GM06990 (cell line): Measurements from ENCODE around the gene APPBP2.

Experiments used
- DNase-seq: peaks from one replicate; pipeline ENCODE4 v3.0.0-alpha.2; 2011; ENCODE audit not compliant: insufficient read length; ENCODE audit errors: extremely low read depth
- H3K27me3 ChIP-seq: replicated peaks from 2 replicates; pipeline ENCODE4 v1.6.0; 2011; ENCODE audit warnings: low read length; ENCODE audit not compliant: control insufficient read depth, insufficient read depth
- H3K36me3 ChIP-seq: 2 replicates; pipeline ENCODE4 v1.5.1; 2011; ENCODE audit warnings: low read length; ENCODE audit not compliant: control insufficient read depth, insufficient read depth
- H3K4me3 ChIP-seq: replicated peaks from 2 replicates; pipeline ENCODE4 v1.5.1; 2011; ENCODE audit warnings: low read depth, mild to moderate bottlenecking, control low read depth, low read length
- CTCF ChIP-seq: IDR thresholded peaks from 2 replicates; pipeline ENCODE4 v1.5.1; 2011; ENCODE audit warnings: low read length, control low read depth, mild to moderate bottlenecking, inconsistent platforms; ENCODE audit not compliant: insufficient read depth, poor library complexity, severe bottlenecking

APPBP2 gene

GRCh38 chr17:60562421-60562820 is 36.4 kb upstream of the APPBP2 start:
- no peak for DNase-seq
- Histone ChIP-seq H3K4me3 (no peak overlapping the region), H3K36me3 (no peaks in the 10 kb centered on the region), H3K27me3 (no peaks in the 10 kb centered on the region)
- TF ChIP-seq CTCF: no peak

GRCh38 chr17:60560860-60561257 is 34.8 kb upstream of the APPBP2 start:
- no peaks in the 10 kb centered on the region for H3K36me3 ChIP-seq
- no peak for TF ChIP-seq CTCF
- no peaks in the 10 kb centered on the region for H3K27me3 ChIP-seq
- DNase-seq: no peak
- no peak overlapping the region for H3K4me3 ChIP-seq

GRCh38 chr17:60559995-60560859 is 34.2 kb upstream of the APPBP2 start:
- no peaks in the 10 kb centered on the region for H3K36me3 ChIP-seq
- no peaks in the 10 kb centered on the region for H3K27me3 ChIP-seq
- no peak for TF ChIP-seq CTCF
- no peak overlapping the region for H3K4me3 ChIP-seq
- no peak for DNase-seq

GRCh38 chr17:60559659-60559994 is 33.6 kb upstream of the APPBP2 start:
- H3K36me3 ChIP-seq: no peaks in the 10 kb centered on the region
- no peaks in the 10 kb centered on the region for H3K27me3 ChIP-seq
- no peak for DNase-seq
- H3K4me3 ChIP-seq: no peak overlapping the region
- no peak for TF ChIP-seq CTCF

- no peak for TF ChIP-seq CTCF
- DNase-seq: no peak
- H3K36me3 ChIP-seq: no peaks in the 10 kb centered on the region
- no peak overlapping the region for H3K4me3 ChIP-seq
- no peaks in the 10 kb centered on the region for H3K27me3 ChIP-seq
Observed at GRCh38 chr17:60557805-60558204, 31.8 kb upstream of the APPBP2 start.
